ENCODE results near the gene DGKB. TPM values are rescaled to one million over a fixed set of nuclear protein-coding genes. Genes with fewer than 3 reads are reported as not detected.

Gene DGKB
- total RNA-seq, 1 experiment from 2014 or later: not detected

- POLR2A ChIA-PET (ENCODE audit: low non-redundant PET): no interaction called here
- Histone ChIP-seq H3K9me3 (ENCODE audit: low read depth, low read length, poor library complexity, severe bottlenecking) (no peaks in the 10 kb centered on the region), H3K27me3 (replicated peaks; ENCODE audit: insufficient read depth, low read depth, low read length, poor library complexity) (peaks cover 5% of the 10 kb centered on the region), H3K27ac (ENCODE audit: low read depth, low read length, poor library complexity, severe bottlenecking) (no peak overlapping the region), H3K36me3 (ENCODE audit: insufficient read depth, low read length, poor library complexity, severe bottlenecking) (no peaks in the 10 kb centered on the region), H3K4me1 (ENCODE audit: insufficient read depth, low read length, poor library complexity, severe bottlenecking) (no peaks in the 10 kb centered on the region), H3K4me3 (ENCODE audit: low read depth, low read length, poor library complexity, severe bottlenecking) (no peak overlapping the region)
- BruUV-seq (replicated peaks): no TSS peak
- intact Hi-C loops (cut with micrococcal nuclease; ENCODE audit: unreplicated experiment): no loop called here
- CTCF ChIA-PET: no interaction called here
- no peak for DNase-seq (ENCODE audit: low spot score)
- TF ChIP-seq CTCF (conservative IDR thresholded peaks at IDR 0.05; ENCODE audit: low read depth, low read length) (no peak), EZH2 (IDR thresholded peaks at IDR 0.05; ENCODE audit: borderline replicate concordance, low read depth, low read length, poor library complexity, severe bottlenecking) (no peak)
Observed at GRCh38 chr7:14495633-14496032, 406.9 kb downstream of the DGKB start.

- H3K4me1 ChIP-seq (ENCODE audit: insufficient read depth, low read length, poor library complexity, severe bottlenecking): no peaks in the 10 kb centered on the region
- ChIA-PET POLR2A (ENCODE audit: low non-redundant PET) (no interaction called here), CTCF (no interaction called here)
Observed at GRCh38 chr7:14487701-14488395, 414.7 kb downstream of the DGKB start.

GRCh38 chr7:14483663-14484062 lies 418.9 kb downstream of the DGKB start:
- BruUV-seq (replicated peaks): no TSS peak
- intact Hi-C loops (cut with micrococcal nuclease; ENCODE audit: unreplicated experiment): no loop called here
- no peaks in the 10 kb centered on the region for H3K4me1 ChIP-seq (ENCODE audit: insufficient read depth, low read length, poor library complexity, severe bottlenecking)
- POLR2A ChIA-PET (ENCODE audit: low non-redundant PET): no interaction called here
- TF ChIP-seq EZH2 (IDR thresholded peaks at IDR 0.05; ENCODE audit: borderline replicate concordance, low read depth, low read length, poor library complexity, severe bottlenecking): no peak
- no peak for TF ChIP-seq CTCF (conservative IDR thresholded peaks at IDR 0.05; ENCODE audit: low read depth, low read length)
- CTCF ChIA-PET: no interaction called here
- H3K27me3 ChIP-seq (replicated peaks; ENCODE audit: insufficient read depth, low read depth, low read length, poor library complexity): no peaks in the 10 kb centered on the region
- H3K9me3 ChIP-seq (ENCODE audit: low read depth, low read length, poor library complexity, severe bottlenecking): no peaks in the 10 kb centered on the region
- no peak overlapping the region for H3K4me3 ChIP-seq (ENCODE audit: low read depth, low read length, poor library complexity, severe bottlenecking)
- H3K36me3 ChIP-seq (ENCODE audit: insufficient read depth, low read length, poor library complexity, severe bottlenecking): no peaks in the 10 kb centered on the region
- no peak for DNase-seq (ENCODE audit: low spot score)
- H3K27ac ChIP-seq (ENCODE audit: low read depth, low read length, poor library complexity, severe bottlenecking): no peak overlapping the region

More at GRCh38 chr7:14487701-14488395, 414.7 kb downstream of the DGKB start:
- TF ChIP-seq EZH2 (IDR thresholded peaks at IDR 0.05; ENCODE audit: borderline replicate concordance, low read depth, low read length, poor library complexity, severe bottlenecking) (no peak), CTCF (conservative IDR thresholded peaks at IDR 0.05; ENCODE audit: low read depth, low read length) (no peak)
- Histone ChIP-seq H3K27ac (ENCODE audit: low read depth, low read length, poor library complexity, severe bottlenecking) (no peak overlapping the region), H3K27me3 (replicated peaks; ENCODE audit: insufficient read depth, low read depth, low read length, poor library complexity) (no peaks in the 10 kb centered on the region), H3K4me3 (ENCODE audit: low read depth, low read length, poor library complexity, severe bottlenecking) (no peak overlapping the region), H3K9me3 (ENCODE audit: low read depth, low read length, poor library complexity, severe bottlenecking) (no peaks in the 10 kb centered on the region), H3K36me3 (ENCODE audit: insufficient read depth, low read length, poor library complexity, severe bottlenecking) (no peaks in the 10 kb centered on the region)
- BruUV-seq (replicated peaks): no TSS peak
- intact Hi-C loops (cut with micrococcal nuclease; ENCODE audit: unreplicated experiment): no loop called here
- DNase-seq (ENCODE audit: low spot score): no peak
